B cell (primary cell): Measurements from ENCODE around the gene FNDC3A. TPM values are rescaled to one million over a fixed set of nuclear protein-coding genes. Genes with fewer than 3 reads are reported as not detected.

Experiments
- ATAC-seq: fragments of 200-7000 bp; cut with Tn5 transposase; one replicate; pipeline ENCODE4 v1.10.0; 2021; ENCODE audit warnings: low read depth, mild to moderate bottlenecking, moderate number of reproducible peaks, moderate library complexity
- CTCF ChIA-PET: fragments of 350-600 bp; sonication (Branson Sonifier 250); formaldehyde crosslinking; loops from one replicate; lab custom pipeline; 2021; ENCODE audit warnings: antibody characterized with exemption, inconsistent platforms; lab: Charles Lee
- POLR2A ChIA-PET: fragments of 350-600 bp; sonication (Branson Sonifier 250); formaldehyde crosslinking; loops from one replicate; lab custom pipeline; 2021; ENCODE audit warnings: antibody characterized with exemption; lab: Charles Lee
- DNase-seq: peaks from one replicate; pipeline ENCODE4 v3.0.0; 2013
- H2AFZ ChIP-seq: 2 replicates; pipeline ENCODE4 v1.6.1; 2012; ENCODE audit warnings: mild to moderate bottlenecking, low read depth, low read length; ENCODE audit not compliant: insufficient read depth, poor library complexity, severe bottlenecking
- H3K27ac ChIP-seq, 2 donors: 1 replicate in 1 of 2; 2 replicates in 1 of 2; pipeline ENCODE4 v1.5.1; 2012 to 2013; ENCODE audit warnings: low read length in 2 of 2, mild to moderate bottlenecking in 2 of 2, moderate library complexity in 1 of 2
- H3K27me3 ChIP-seq, 4 experiments: fragments of 200-600 bp in 1 of 4; sonication (generic) in 1 of 4; replicated peaks in 1 of 4; 1 replicate in 2 of 4; 2 replicates in 2 of 4; pipeline versions ENCODE4 v1.6.1 to v1.7.0; 2013 to 2016; ENCODE audit warnings: low read length in 3 of 4, mild to moderate bottlenecking in 2 of 4, mixed read lengths in 1 of 4, moderate library complexity in 1 of 4; ENCODE audit not compliant: insufficient read depth in 4 of 4, control insufficient read depth in 3 of 4; ENCODE audit errors: control extremely low read depth in 1 of 4
- H3K36me3 ChIP-seq, 2 experiments: replicated peaks in 1 of 2; 1 replicate in 1 of 2; 2 replicates in 1 of 2; pipeline versions ENCODE4 v1.6.1 to v1.7.1; 2013; ENCODE audit warnings: low read length in 1 of 2; ENCODE audit not compliant: insufficient read depth in 2 of 2, control insufficient read depth in 1 of 2; ENCODE audit errors: control extremely low read depth in 1 of 2, extremely low read depth in 1 of 2
- H3K4me1 ChIP-seq, 2 donors: fragments of 200-600 bp in 1 of 2; sonication (generic) in 1 of 2; 1 replicate in 1 of 2; 2 replicates in 1 of 2; pipeline versions ENCODE4 v1.5.1 to v1.6.1; 2013 to 2017; ENCODE audit warnings: low read length in 2 of 2; ENCODE audit not compliant: control insufficient read depth in 2 of 2, insufficient read depth in 2 of 2
- H3K4me2 ChIP-seq: replicated peaks from 2 replicates; pipeline ENCODE3; 2012; ENCODE audit warnings: mild to moderate bottlenecking, low read depth, low read length; ENCODE audit not compliant: poor library complexity, severe bottlenecking
- H3K4me3 ChIP-seq, 5 experiments: fragments of 200-600 bp in 1 of 5; sonication (generic) in 1 of 5; 1 replicate in 3 of 5; 2 replicates in 2 of 5; pipeline versions ENCODE4 v1.5.1 to v1.7.0; 2011 to 2016; ENCODE audit warnings: low read length in 4 of 5, mild to moderate bottlenecking in 4 of 5, low read depth in 2 of 5, control low read depth in 1 of 5, moderate library complexity in 1 of 5; ENCODE audit not compliant: insufficient read depth in 1 of 5; ENCODE audit errors: control extremely low read depth in 1 of 5, extremely low read depth in 1 of 5
- H3K79me2 ChIP-seq: fragments of 200-600 bp; sonication (generic); one replicate; pipeline ENCODE4 v1.6.0; 2016; ENCODE audit warnings: low read length; ENCODE audit not compliant: control insufficient read depth, insufficient read depth
- H3K9ac ChIP-seq: fragments of 200-600 bp; sonication (generic); 2 replicates; pipeline ENCODE4 v1.6.1; 2017; ENCODE audit warnings: mild to moderate bottlenecking, low read length, moderate library complexity
- H3K9me3 ChIP-seq, 3 donors: one replicate each; pipeline versions ENCODE4 v1.6.1 to v1.7.1; 2013; ENCODE audit warnings: low read length in 2 of 3; ENCODE audit not compliant: control insufficient read depth in 2 of 3, insufficient read depth in 1 of 3; ENCODE audit errors: control extremely low read depth in 1 of 3
- H4K20me1 ChIP-seq: 2 replicates; pipeline ENCODE4 v1.6.0; 2012; ENCODE audit warnings: mild to moderate bottlenecking, low read length; ENCODE audit not compliant: insufficient read depth, control insufficient read depth, poor library complexity, severe bottlenecking
- H3K27ac Mint-ChIP-seq: one replicate; pipeline ENCODE4 v1.8.0; 2021; ENCODE audit warnings: mixed read lengths
- H3K27me3 Mint-ChIP-seq: one replicate; pipeline ENCODE4 v1.8.0; 2021; ENCODE audit warnings: mixed read lengths
- H3K4me1 Mint-ChIP-seq: one replicate; pipeline ENCODE4 v1.8.0; 2021; ENCODE audit warnings: mixed read lengths
- H3K4me3 Mint-ChIP-seq: one replicate; pipeline ENCODE4 v1.8.0; 2021; ENCODE audit warnings: mixed read lengths
- H3K9me3 Mint-ChIP-seq: one replicate; pipeline ENCODE4 v1.8.0; 2022; ENCODE audit warnings: mixed read lengths; ENCODE audit not compliant: insufficient read depth
- CTCF ChIP-seq: fragments of 200-600 bp; IDR thresholded peaks from one replicate; pipeline ENCODE4 v1.8.0; 2022; ENCODE audit warnings: antibody characterized with exemption, mild to moderate bottlenecking
- EZH2 ChIP-seq: IDR thresholded peaks from 2 replicates; pipeline ENCODE4 v1.6.1; 2012; ENCODE audit warnings: borderline replicate concordance, low read depth, mild to moderate bottlenecking, moderate library complexity, low read length; ENCODE audit not compliant: insufficient read depth, poor library complexity, severe bottlenecking
- WGBS: methylation state at CpG from one replicate; pipeline ENCODE4 v1.1.5; 2013; ENCODE audit warnings: missing lambda C conversion rate; ENCODE audit not compliant: insufficient coverage; 5-methylcytosine and 5-hydroxymethylcytosine counted together
- intact Hi-C: fragments of 100-400 bp; cut with micrococcal nuclease; formaldehyde crosslinking; loops from one replicate; pipeline ENCODE4 v1.10.0; 2022
- polyA plus RNA-seq: library from polyadenylated mRNA; depleted of rRNA; stranded (reverse); fragments of >200 nt; gene quantifications from 2 replicates; pipeline ENCODE4 v1.2.3, GENCODE V29; 2012
- total RNA-seq, 2 donors: library from RNA; stranded (reverse); fragments of 120-200 nt in 1 of 2; gene quantifications; 1 replicate in 1 of 2; 2 replicates in 1 of 2; pipeline versions ENCODE4 v1.2.3 to v1.2.4, GENCODE V29; 2013 to 2022

Gene FNDC3A
- total and polyA plus RNA-seq, 2 donors (not counting 1 experiment from before 2014, with no cell fraction given), result 13.5 to 37.1 TPM

- H3K27ac ChIP-seq, result no peak overlapping the region
- no peak overlapping the region for H3K4me3 Mint-ChIP-seq
- H3K27me3 Mint-ChIP-seq, result no peaks in the 10 kb centered on the region
- no peak overlapping the region for H3K9ac ChIP-seq
- no peak overlapping the region for H3K4me2 ChIP-seq
- no peaks in the 10 kb centered on the region for H3K27me3 ChIP-seq
- H3K9me3 Mint-ChIP-seq, result peaks cover 7% of the 10 kb centered on the region
- CTCF ChIA-PET, result no interaction called here
- no peak overlapping the region for H2AFZ ChIP-seq
- peaks cover 23% of the 10 kb centered on the region for H3K79me2 ChIP-seq
- intact Hi-C loops, result no loop called here
- H3K9me3 ChIP-seq, result no peaks in the 10 kb centered on the region
- peaks cover 0 to 2% of the 10 kb centered on the region in 2 experiments for H3K36me3 ChIP-seq
- POLR2A ChIA-PET, result no interaction called here
- DNase-seq (no peak), ATAC-seq (no peak)
- H4K20me1 ChIP-seq, result no peaks in the 10 kb centered on the region
- WGBS, result no CpG with 5 or more reads among the region's 2 CpGs
- no peaks in the 10 kb centered on the region for H3K4me1 ChIP-seq
- peaks cover 2% of the 10 kb centered on the region for H3K4me1 Mint-ChIP-seq
- TF ChIP-seq EZH2 (no peak), CTCF (no peak)
- no peak overlapping the region for H3K27ac Mint-ChIP-seq
- no peak overlapping the region for H3K4me3 ChIP-seq
These were observed 70.3 kb downstream of the FNDC3A start for GRCh38 chr13:49046002-49046401.

- Mint-ChIP-seq H3K9me3 (peaks cover 7% of the 10 kb centered on the region), H3K4me3 (no peak overlapping the region), H3K27ac (no peak overlapping the region), H3K4me1 (peaks cover 2% of the 10 kb centered on the region), H3K27me3 (no peaks in the 10 kb centered on the region)
- TF ChIP-seq CTCF, result no peak
- TF ChIP-seq EZH2, result no peak
- peaks cover 25% of the 10 kb centered on the region for H3K79me2 ChIP-seq
- POLR2A ChIA-PET, result no interaction called here
- no peak overlapping the region for H3K4me2 ChIP-seq
- no peak overlapping the region for H2AFZ ChIP-seq
- H3K27me3 ChIP-seq, result no peaks in the 10 kb centered on the region
- H4K20me1 ChIP-seq, result no peaks in the 10 kb centered on the region
- H3K4me3 ChIP-seq, result no peak overlapping the region
- no CpG with 5 or more reads among the region's 2 CpGs for WGBS
- H3K4me1 ChIP-seq, result no peaks in the 10 kb centered on the region
- H3K9ac ChIP-seq, result no peak overlapping the region
- no peaks in the 10 kb centered on the region for H3K9me3 ChIP-seq
- intact Hi-C loops, result no loop called here
- H3K27ac ChIP-seq, result no peak overlapping the region
- ATAC-seq, result no peak
- DNase-seq, result no peak
- peaks cover 0 to 2% of the 10 kb centered on the region in 2 experiments for H3K36me3 ChIP-seq
- CTCF ChIA-PET, result no interaction called here
These were observed 70.8 kb downstream of the FNDC3A start for GRCh38 chr13:49046519-49046918.
